HepG2 (cell line): ENCODE data around the gene ZCCHC3. TPM values are rescaled to one million over a fixed set of nuclear protein-coding genes. Genes with fewer than 3 reads are reported as not detected.

Experiments
- CCDC6 ChIP-seq: sonication (generic); formaldehyde crosslinking; IDR thresholded peaks from 2 replicates; pipeline ENCODE4 v1.8.1; 2022; ENCODE audit warnings: mild to moderate bottlenecking, missing genetic modification reagents, moderate library complexity
- EED ChIP-seq: sonication (generic); formaldehyde crosslinking; IDR thresholded peaks from 2 replicates; pipeline ENCODE4 v1.5.0; 2020; ENCODE audit warnings: mild to moderate bottlenecking, missing genetic modification reagents
- EP300 ChIP-seq, 3 experiments: sonication (generic) in 1 of 3; formaldehyde crosslinking in 1 of 3; IDR thresholded peaks; 2 replicates each; pipeline versions ENCODE4 v1.5.1 to v1.6.1; 2011 to 2020; ENCODE audit warnings: low read depth in 2 of 3, low read length in 2 of 3, borderline replicate concordance in 1 of 3, improper control_type of control experiment in 1 of 3, mild to moderate bottlenecking in 1 of 3, missing genetic modification reagents in 1 of 3, moderate library complexity in 1 of 3
- IKZF4 ChIP-seq: sonication (generic); formaldehyde crosslinking; IDR thresholded peaks from 2 replicates; pipeline ENCODE4 v1.5.1; 2020; ENCODE audit warnings: borderline replicate concordance, mild to moderate bottlenecking, low read depth, missing genetic modification reagents; ENCODE audit errors: not compliant biosample characterization
- NCOR1 ChIP-seq: fragments of 200-600 bp; sonication (generic); IDR thresholded peaks from 2 replicates; pipeline ENCODE4 v1.7.0; 2017; ENCODE audit warnings: antibody characterized with exemption, low read length, borderline replicate concordance
- SMC3 ChIP-seq: IDR thresholded peaks from 2 replicates; pipeline ENCODE4 v1.6.1; 2011; ENCODE audit warnings: low read length, improper control_type of control experiment
- SP2 ChIP-seq: sonication (generic); formaldehyde crosslinking; IDR thresholded peaks from 2 replicates; pipeline ENCODE4 v1.5.1; 2020; ENCODE audit warnings: mild to moderate bottlenecking, missing genetic modification reagents
- ZBTB20 ChIP-seq: sonication (generic); formaldehyde crosslinking; IDR thresholded peaks from 2 replicates; pipeline ENCODE4 v1.8.1; 2023; ENCODE audit warnings: missing genetic modification reagents, low read depth, mild to moderate bottlenecking, borderline replicate concordance
- ZNF224 ChIP-seq: sonication (generic); formaldehyde crosslinking; IDR thresholded peaks from 2 replicates; pipeline ENCODE4 v1.5.0; 2020; ENCODE audit warnings: mild to moderate bottlenecking, missing genetic modification reagents
- ZNF550 ChIP-seq: sonication (generic); formaldehyde crosslinking; IDR thresholded peaks from 2 replicates; pipeline ENCODE4 v1.4.0; 2020; ENCODE audit warnings: mild to moderate bottlenecking, missing genetic modification reagents, borderline replicate concordance
- ZZZ3 ChIP-seq: sonication (generic); formaldehyde crosslinking; IDR thresholded peaks from 2 replicates; pipeline ENCODE4 v1.4.0; 2020; ENCODE audit warnings: missing genetic modification reagents, mild to moderate bottlenecking, borderline replicate concordance
- polyA plus RNA-seq, 8 experiments: library from polyadenylated mRNA; depleted of rRNA in 3 of 8; stranded (reverse) in 7 of 8; unstranded in 1 of 8; fragments of >200 nt; fragmentation: Illumina TruSeq in 4 of 8; extraction: Trizol in 4 of 8; gene quantifications; 2 replicates each; pipeline versions ENCODE4 v1.2.1 to v1.2.3, GENCODE V29; 2011 to 2016; ENCODE audit warnings: low read depth in 4 of 8, missing spikeins in 1 of 8, mixed read lengths in 1 of 8; ENCODE audit not compliant: insufficient read depth in 1 of 8
- total RNA-seq, 5 experiments: library from RNA; depleted of rRNA; stranded (reverse); fragments of >200 nt; fragmentation: Illumina TruSeq; extraction: Trizol; gene quantifications; 2 replicates each; pipeline ENCODE4 v1.2.3, GENCODE V29; 2016; ENCODE audit warnings: low read depth in 1 of 5
- TF ChIP-seq, protein P1 (sequence below): sonication (generic); formaldehyde crosslinking; IDR thresholded peaks from 2 replicates; pipeline ENCODE4 v1.9.0; 2021; ENCODE audit warnings: mild to moderate bottlenecking, missing genetic modification reagents
- TF ChIP-seq, protein P2 (sequence below): IDR thresholded peaks from 2 replicates; pipeline ENCODE4 v1.6.1; 2016; ENCODE audit warnings: low read depth
- TF ChIP-seq, protein P3 (sequence below): sonication (generic); formaldehyde crosslinking; IDR thresholded peaks from 2 replicates; pipeline ENCODE4 v1.5.1; 2020; ENCODE audit warnings: missing genetic modification reagents, mild to moderate bottlenecking, borderline replicate concordance
- TF ChIP-seq, protein P4 (sequence below): IDR thresholded peaks from 2 replicates; pipeline ENCODE4 v1.6.1; 2016

Gene ZCCHC3
- total and polyA plus RNA-seq, 2 of the 13 experiments (the other 11 are each of a cell fraction or from before 2014, with no cell fraction given) = 46.6 to 63.0 TPM

DNA sequence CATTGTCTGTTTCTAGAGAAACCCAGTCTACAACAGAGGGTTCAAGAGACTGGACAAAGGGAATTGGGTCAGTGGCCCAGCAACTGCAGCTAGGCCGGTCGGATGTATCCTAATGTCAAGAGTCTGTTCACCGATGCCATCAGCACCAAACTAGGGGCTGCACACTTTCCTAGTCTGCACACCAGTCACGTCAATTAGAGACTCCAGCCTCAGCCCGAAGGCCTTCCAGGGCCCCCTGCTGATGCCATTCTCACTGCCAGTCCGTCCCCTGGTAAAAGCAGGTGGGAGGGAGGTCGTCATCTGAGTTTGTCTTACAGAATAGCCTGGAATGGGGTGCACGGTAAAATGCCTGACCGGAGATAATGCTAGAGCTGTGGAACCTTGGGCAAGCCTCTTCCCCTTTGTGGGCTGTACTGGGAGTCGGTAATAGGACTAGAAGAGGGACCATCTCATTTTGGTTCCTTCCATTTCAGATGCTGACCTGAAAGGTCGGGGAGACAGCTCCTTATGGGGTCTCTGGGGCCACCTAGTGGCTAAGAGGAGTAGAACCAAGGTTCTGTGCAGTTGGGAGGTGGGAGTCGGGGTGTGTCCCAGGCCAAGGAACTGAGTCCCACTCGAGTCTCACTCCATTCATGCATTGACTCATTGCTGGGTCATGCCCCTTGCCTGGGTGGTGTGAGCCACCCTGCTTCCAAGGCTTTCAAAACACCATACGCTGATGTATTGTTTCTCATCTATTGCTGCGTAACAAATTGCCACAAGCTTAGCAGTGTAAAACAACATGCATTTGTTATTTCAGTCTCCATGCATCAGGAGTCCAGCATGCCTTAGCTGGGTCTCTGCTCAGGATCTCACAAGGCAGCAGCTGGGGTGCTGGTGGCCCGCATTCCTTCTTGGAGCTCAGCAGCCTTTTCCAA lies 33.1 kb downstream of the ZCCHC3 start (continued):
- TF ChIP-seq, protein P1, sequence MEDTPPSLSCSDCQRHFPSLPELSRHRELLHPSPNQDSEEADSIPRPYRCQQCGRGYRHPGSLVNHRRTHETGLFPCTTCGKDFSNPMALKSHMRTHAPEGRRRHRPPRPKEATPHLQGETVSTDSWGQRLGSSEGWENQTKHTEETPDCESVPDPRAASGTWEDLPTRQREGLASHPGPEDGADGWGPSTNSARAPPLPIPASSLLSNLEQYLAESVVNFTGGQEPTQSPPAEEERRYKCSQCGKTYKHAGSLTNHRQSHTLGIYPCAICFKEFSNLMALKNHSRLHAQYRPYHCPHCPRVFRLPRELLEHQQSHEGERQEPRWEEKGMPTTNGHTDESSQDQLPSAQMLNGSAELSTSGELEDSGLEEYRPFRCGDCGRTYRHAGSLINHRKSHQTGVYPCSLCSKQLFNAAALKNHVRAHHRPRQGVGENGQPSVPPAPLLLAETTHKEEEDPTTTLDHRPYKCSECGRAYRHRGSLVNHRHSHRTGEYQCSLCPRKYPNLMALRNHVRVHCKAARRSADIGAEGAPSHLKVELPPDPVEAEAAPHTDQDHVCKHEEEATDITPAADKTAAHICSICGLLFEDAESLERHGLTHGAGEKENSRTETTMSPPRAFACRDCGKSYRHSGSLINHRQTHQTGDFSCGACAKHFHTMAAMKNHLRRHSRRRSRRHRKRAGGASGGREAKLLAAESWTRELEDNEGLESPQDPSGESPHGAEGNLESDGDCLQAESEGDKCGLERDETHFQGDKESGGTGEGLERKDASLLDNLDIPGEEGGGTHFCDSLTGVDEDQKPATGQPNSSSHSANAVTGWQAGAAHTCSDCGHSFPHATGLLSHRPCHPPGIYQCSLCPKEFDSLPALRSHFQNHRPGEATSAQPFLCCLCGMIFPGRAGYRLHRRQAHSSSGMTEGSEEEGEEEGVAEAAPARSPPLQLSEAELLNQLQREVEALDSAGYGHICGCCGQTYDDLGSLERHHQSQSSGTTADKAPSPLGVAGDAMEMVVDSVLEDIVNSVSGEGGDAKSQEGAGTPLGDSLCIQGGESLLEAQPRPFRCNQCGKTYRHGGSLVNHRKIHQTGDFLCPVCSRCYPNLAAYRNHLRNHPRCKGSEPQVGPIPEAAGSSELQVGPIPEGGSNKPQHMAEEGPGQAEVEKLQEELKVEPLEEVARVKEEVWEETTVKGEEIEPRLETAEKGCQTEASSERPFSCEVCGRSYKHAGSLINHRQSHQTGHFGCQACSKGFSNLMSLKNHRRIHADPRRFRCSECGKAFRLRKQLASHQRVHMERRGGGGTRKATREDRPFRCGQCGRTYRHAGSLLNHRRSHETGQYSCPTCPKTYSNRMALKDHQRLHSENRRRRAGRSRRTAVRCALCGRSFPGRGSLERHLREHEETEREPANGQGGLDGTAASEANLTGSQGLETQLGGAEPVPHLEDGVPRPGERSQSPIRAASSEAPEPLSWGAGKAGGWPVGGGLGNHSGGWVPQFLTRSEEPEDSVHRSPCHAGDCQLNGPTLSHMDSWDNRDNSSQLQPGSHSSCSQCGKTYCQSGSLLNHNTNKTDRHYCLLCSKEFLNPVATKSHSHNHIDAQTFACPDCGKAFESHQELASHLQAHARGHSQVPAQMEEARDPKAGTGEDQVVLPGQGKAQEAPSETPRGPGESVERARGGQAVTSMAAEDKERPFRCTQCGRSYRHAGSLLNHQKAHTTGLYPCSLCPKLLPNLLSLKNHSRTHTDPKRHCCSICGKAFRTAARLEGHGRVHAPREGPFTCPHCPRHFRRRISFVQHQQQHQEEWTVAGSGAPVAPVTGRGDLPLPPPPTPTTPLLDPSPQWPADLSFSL (CRISPR knock-in tag) = no peak
- TF ChIP-seq EED (CRISPR knock-in tag) (peak; percentile 72; the same call in 1 of the 2 replicates), ZNF550 (CRISPR knock-in tag) (no peak), ZBTB20 (CRISPR knock-in tag) (0 out of 2 replicates have a peak, but pooled peaks have one; percentile 42), ZNF224 (CRISPR knock-in tag) (no peak), EP300 (IDR thresholded peaks at IDR 0.05; ENCODE audit: low read depth in 2 of 2, low read length in 2 of 2) (no peak), EP300 (CRISPR knock-in tag; IDR thresholded peaks at IDR 0.05; ENCODE audit: borderline replicate concordance) (no peak), SMC3 (peak; percentile 96), CCDC6 (CRISPR knock-in tag) (no peak), SP2 (CRISPR knock-in tag) (no peak), IKZF4 (no peak), ZZZ3 (CRISPR knock-in tag) (peak; percentile 29; the same call in 1 of the 2 replicates), NCOR1 (no peak)
- TF ChIP-seq, protein P2, sequence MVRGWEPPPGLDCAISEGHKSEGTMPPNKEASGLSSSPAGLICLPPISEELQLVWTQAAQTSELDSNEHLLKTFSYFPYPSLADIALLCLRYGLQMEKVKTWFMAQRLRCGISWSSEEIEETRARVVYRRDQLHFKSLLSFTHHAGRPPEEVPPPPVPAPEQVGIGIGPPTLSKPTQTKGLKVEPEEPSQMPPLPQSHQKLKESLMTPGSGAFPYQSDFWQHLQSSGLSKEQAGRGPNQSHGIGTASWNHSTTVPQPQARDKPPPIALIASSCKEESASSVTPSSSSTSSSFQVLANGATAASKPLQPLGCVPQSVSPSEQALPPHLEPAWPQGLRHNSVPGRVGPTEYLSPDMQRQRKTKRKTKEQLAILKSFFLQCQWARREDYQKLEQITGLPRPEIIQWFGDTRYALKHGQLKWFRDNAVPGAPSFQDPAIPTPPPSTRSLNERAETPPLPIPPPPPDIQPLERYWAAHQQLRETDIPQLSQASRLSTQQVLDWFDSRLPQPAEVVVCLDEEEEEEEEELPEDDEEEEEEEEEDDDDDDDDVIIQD (CRISPR knock-in tag) = no peak
- TF ChIP-seq, protein P3, sequence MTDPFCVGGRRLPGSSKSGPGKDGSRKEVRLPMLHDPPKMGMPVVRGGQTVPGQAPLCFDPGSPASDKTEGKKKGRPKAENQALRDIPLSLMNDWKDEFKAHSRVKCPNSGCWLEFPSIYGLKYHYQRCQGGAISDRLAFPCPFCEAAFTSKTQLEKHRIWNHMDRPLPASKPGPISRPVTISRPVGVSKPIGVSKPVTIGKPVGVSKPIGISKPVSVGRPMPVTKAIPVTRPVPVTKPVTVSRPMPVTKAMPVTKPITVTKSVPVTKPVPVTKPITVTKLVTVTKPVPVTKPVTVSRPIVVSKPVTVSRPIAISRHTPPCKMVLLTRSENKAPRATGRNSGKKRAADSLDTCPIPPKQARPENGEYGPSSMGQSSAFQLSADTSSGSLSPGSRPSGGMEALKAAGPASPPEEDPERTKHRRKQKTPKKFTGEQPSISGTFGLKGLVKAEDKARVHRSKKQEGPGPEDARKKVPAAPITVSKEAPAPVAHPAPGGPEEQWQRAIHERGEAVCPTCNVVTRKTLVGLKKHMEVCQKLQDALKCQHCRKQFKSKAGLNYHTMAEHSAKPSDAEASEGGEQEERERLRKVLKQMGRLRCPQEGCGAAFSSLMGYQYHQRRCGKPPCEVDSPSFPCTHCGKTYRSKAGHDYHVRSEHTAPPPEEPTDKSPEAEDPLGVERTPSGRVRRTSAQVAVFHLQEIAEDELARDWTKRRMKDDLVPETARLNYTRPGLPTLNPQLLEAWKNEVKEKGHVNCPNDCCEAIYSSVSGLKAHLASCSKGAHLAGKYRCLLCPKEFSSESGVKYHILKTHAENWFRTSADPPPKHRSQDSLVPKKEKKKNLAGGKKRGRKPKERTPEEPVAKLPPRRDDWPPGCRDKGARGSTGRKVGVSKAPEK = no peak; the same call in 1 of the 2 replicates
- TF ChIP-seq, protein P4, sequence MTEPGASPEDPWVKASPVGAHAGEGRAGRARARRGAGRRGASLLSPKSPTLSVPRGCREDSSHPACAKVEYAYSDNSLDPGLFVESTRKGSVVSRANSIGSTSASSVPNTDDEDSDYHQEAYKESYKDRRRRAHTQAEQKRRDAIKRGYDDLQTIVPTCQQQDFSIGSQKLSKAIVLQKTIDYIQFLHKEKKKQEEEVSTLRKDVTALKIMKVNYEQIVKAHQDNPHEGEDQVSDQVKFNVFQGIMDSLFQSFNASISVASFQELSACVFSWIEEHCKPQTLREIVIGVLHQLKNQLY = no peak
